Smooth muscle cell (in vitro differentiated cells): ENCODE measurements around the gene IL22. TPM values are rescaled to one million over a fixed set of nuclear protein-coding genes. Genes with fewer than 3 reads are reported as not detected.
A peak's percentile ranks its signal among the peaks of the same experiment; 100 is the strongest.

ENCODE experiments used
- DNase-seq: peaks from one replicate; lab custom pipeline; 2025; ENCODE audit not compliant: unreplicated experiment; lab: John Stamatoyannopoulos, UW
- H2AFZ ChIP-seq: fragments of 200-600 bp; sonication (generic); 2 replicates; pipeline ENCODE4 v1.6.0; 2016; ENCODE audit warnings: antibody characterized with exemption, low read depth, mild to moderate bottlenecking
- H3F3A ChIP-seq: fragments of 200-600 bp; sonication (generic); 2 replicates; pipeline ENCODE4 v1.6.0; 2017; ENCODE audit warnings: antibody characterized with exemption, low read depth
- H3K27ac ChIP-seq: fragments of 200-600 bp; sonication (generic); 2 replicates; pipeline ENCODE4 v1.5.1; 2016; ENCODE audit warnings: low read depth, mild to moderate bottlenecking
- H3K27me3 ChIP-seq: fragments of 200-600 bp; sonication (generic); 2 replicates; pipeline ENCODE4 v1.6.1; 2016; ENCODE audit warnings: low read depth, mild to moderate bottlenecking
- H3K36me3 ChIP-seq: fragments of 200-600 bp; sonication (generic); 2 replicates; pipeline ENCODE4 v1.5.1; 2016; ENCODE audit warnings: low read depth
- H3K4me1 ChIP-seq: fragments of 200-600 bp; sonication (generic); 2 replicates; pipeline ENCODE4 v1.5.1; 2016; ENCODE audit warnings: low read depth
- H3K4me2 ChIP-seq: fragments of 200-600 bp; sonication (generic); 2 replicates; pipeline ENCODE4 v1.6.0; 2016; ENCODE audit warnings: mild to moderate bottlenecking
- H3K4me3 ChIP-seq: fragments of 200-600 bp; sonication (generic); 2 replicates; pipeline ENCODE4 v1.5.1; 2016; ENCODE audit warnings: mild to moderate bottlenecking
- H3K79me2 ChIP-seq: fragments of 200-600 bp; sonication (generic); 2 replicates; pipeline ENCODE4 v1.6.0; 2016; ENCODE audit warnings: low read depth, mild to moderate bottlenecking
- H3K9ac ChIP-seq: fragments of 200-600 bp; sonication (generic); 2 replicates; pipeline ENCODE4 v1.6.0; 2016; ENCODE audit warnings: low read depth
- H3K9me3 ChIP-seq: fragments of 200-600 bp; sonication (generic); replicated peaks from 2 replicates; pipeline ENCODE4 v1.5.1; 2016; ENCODE audit warnings: low read depth
- H4K20me1 ChIP-seq: fragments of 200-600 bp; sonication (generic); 2 replicates; pipeline ENCODE4 v1.6.0; 2016; ENCODE audit warnings: low read depth
- CTCF ChIP-seq: fragments of 200-600 bp; sonication (generic); IDR thresholded peaks from 2 replicates; pipeline ENCODE4 v1.5.1; 2017; ENCODE audit warnings: borderline replicate concordance, mild to moderate bottlenecking, antibody characterized with exemption; ENCODE audit not compliant: insufficient read depth, poor library complexity, severe bottlenecking
- WGBS: methylation state at CpG from one replicate; pipeline ENCODE4 v1.1.7; 2016; ENCODE audit warnings: low lambda C conversion rate; 5-methylcytosine and 5-hydroxymethylcytosine counted together
- polyA plus RNA-seq: library from polyadenylated mRNA; unstranded; fragments of >200 nt; fragmentation: Nextera tagmentation; extraction: Ambion mirVana; gene quantifications from 2 replicates; pipeline ENCODE4 v1.2.1, GENCODE V29; 2016
- total RNA-seq: library from RNA; depleted of rRNA; stranded (reverse); fragments of >200 nt; gene quantifications from 2 replicates; pipeline ENCODE4 v1.2.3, GENCODE V29; 2014

IL22 gene
- total and polyA plus RNA-seq, 2 experiments from 2014 or later: not detected

GRCh38 chr12:68263366-68263765 is 10.0 kb upstream of the IL22 start:
- no peak for DNase-seq
- H3K4me2 ChIP-seq: no peak overlapping the region
- TF ChIP-seq CTCF: no peak
- H3K27me3 ChIP-seq: no peaks in the 10 kb centered on the region
- no peak overlapping the region for H3K4me3 ChIP-seq
- no peaks in the 10 kb centered on the region for H3K79me2 ChIP-seq
- H3K9me3 ChIP-seq: no peaks in the 10 kb centered on the region
- WGBS: 89% methylated on average over 1 of the region's 1 CpG
- H3K27ac ChIP-seq: no peak overlapping the region
- H3F3A ChIP-seq: no peaks in the 10 kb centered on the region
- peaks cover 10% of the 10 kb centered on the region for H3K4me1 ChIP-seq
- H2AFZ ChIP-seq: no peak overlapping the region
- no peak overlapping the region for H3K9ac ChIP-seq
- H3K36me3 ChIP-seq: no peaks in the 10 kb centered on the region
- H4K20me1 ChIP-seq: no peaks in the 10 kb centered on the region

- Histone ChIP-seq H3K4me1 (peaks cover 10% of the 10 kb centered on the region), H3K9ac (no peak overlapping the region), H3K79me2 (no peaks in the 10 kb centered on the region), H3F3A (no peaks in the 10 kb centered on the region), H3K4me2 (no peak overlapping the region), H4K20me1 (no peaks in the 10 kb centered on the region), H3K4me3 (no peak overlapping the region), H2AFZ (no peak overlapping the region), H3K27ac (no peak overlapping the region), H3K36me3 (no peaks in the 10 kb centered on the region), H3K9me3 (no peaks in the 10 kb centered on the region), H3K27me3 (no peaks in the 10 kb centered on the region)
- TF ChIP-seq CTCF: no peak
- DNase-seq: no peak
Measured at GRCh38 chr12:68261896-68262295, 8.5 kb upstream of the IL22 start.

GRCh38 chr12:68260153-68260552 is 6.7 kb upstream of the IL22 start:
- no peaks in the 10 kb centered on the region for H3K79me2 ChIP-seq
- no peaks in the 10 kb centered on the region for H3K9me3 ChIP-seq
- no peak for TF ChIP-seq CTCF
- no peak overlapping the region for H3K9ac ChIP-seq
- H3K4me1 ChIP-seq: peaks cover 10% of the 10 kb centered on the region
- H3K27ac ChIP-seq: peak overlapping the region; percentile 70
- no peak overlapping the region for H2AFZ ChIP-seq
- no peaks in the 10 kb centered on the region for H3K36me3 ChIP-seq
- DNase-seq: no peak
- H3K4me2 ChIP-seq: no peak overlapping the region
- H3K4me3 ChIP-seq: no peak overlapping the region
- H4K20me1 ChIP-seq: no peaks in the 10 kb centered on the region
- no peaks in the 10 kb centered on the region for H3K27me3 ChIP-seq
- 83% methylated on average over 3 of the region's 3 CpGs for WGBS
- H3F3A ChIP-seq: no peaks in the 10 kb centered on the region

- TF ChIP-seq CTCF: no peak
- Histone ChIP-seq H3K27me3 (no peaks in the 10 kb centered on the region), H3K4me3 (no peak overlapping the region), H3F3A (no peaks in the 10 kb centered on the region), H2AFZ (no peak overlapping the region), H3K79me2 (no peaks in the 10 kb centered on the region), H4K20me1 (no peaks in the 10 kb centered on the region), H3K36me3 (no peaks in the 10 kb centered on the region), H3K4me1 (peaks cover 10% of the 10 kb centered on the region), H3K27ac (peak overlapping the region; percentile 70), H3K4me2 (peak overlapping the region; percentile 52), H3K9ac (no peak overlapping the region), H3K9me3 (no peaks in the 10 kb centered on the region)
- DNase-seq: no peak
- WGBS: 29% methylated on average over 3 of the region's 3 CpGs
Measured at GRCh38 chr12:68259318-68259940, 6.0 kb upstream of the IL22 start.
